Stimulated activated naive CD8-positive, alpha-beta T cell treated with anti-CD3 and anti-CD28 coated beads, Interleukin-15, amount 100 ng/mL, for 72 hours (primary cell): ENCODE data around the gene ANKRD13C.
A peak's percentile ranks its signal among the peaks of the same experiment; 100 is the strongest.

Source experiments
- ATAC-seq: fragments of 150-1000 bp; cut with Tn5 transposase; 2 replicates; pipeline ENCODE4 v1.10.0; 2021; ENCODE audit warnings: mild to moderate bottlenecking, moderate library complexity
- DNase-seq, 2 donors: peaks; one replicate each; pipeline ENCODE4 v3.0.0; 2021 to 2022
- H3K27ac Mint-ChIP-seq, 2 donors: one replicate each; pipeline ENCODE4 v1.8.0; 2022; ENCODE audit warnings: mild to moderate bottlenecking in 2 of 2, mixed read lengths in 2 of 2, moderate library complexity in 2 of 2
- H3K27me3 Mint-ChIP-seq: one replicate; pipeline ENCODE4 v1.8.0; 2022; ENCODE audit warnings: mixed read lengths
- H3K4me1 Mint-ChIP-seq: one replicate; pipeline ENCODE4 v1.8.0; 2022; ENCODE audit warnings: mild to moderate bottlenecking, mixed read lengths
- H3K4me3 Mint-ChIP-seq, 2 donors: one replicate each; pipeline ENCODE4 v1.8.0; 2022; ENCODE audit warnings: mild to moderate bottlenecking in 2 of 2, mixed read lengths in 2 of 2, moderate library complexity in 1 of 2
- H3K9me3 Mint-ChIP-seq, 2 donors: one replicate each; pipeline ENCODE4 v1.8.0; 2022; ENCODE audit warnings: mixed read lengths in 2 of 2

The ANKRD13C gene

GRCh38 chr1:70222716-70223235 is 131.7 kb downstream of the ANKRD13C start:
- Mint-ChIP-seq H3K27ac (peak overlapping the region; percentile 40 to 99), H3K4me1 (peaks cover 50% of the 10 kb centered on the region), H3K9me3 (no peaks in the 10 kb centered on the region), H3K27me3 (no peaks in the 10 kb centered on the region), H3K4me3 (peak overlapping the region; percentile 87 to 92)
- DNase-seq (no peak), ATAC-seq (no peak)

- DNase-seq: peak; percentile 94 to 95
- Mint-ChIP-seq H3K27me3 (no peaks in the 10 kb centered on the region), H3K4me3 (peak within 1 kb of the TSS; percentile 87 to 92), H3K27ac (peak within 1 kb of the TSS; percentile 98 to 99), H3K9me3 (no peaks in the 10 kb centered on the region), H3K4me1 (peaks cover 37% of the 10 kb centered on the region)
- ATAC-seq: peak; percentile 96
These were observed 133.0 kb downstream of the ANKRD13C start, which contains the start of gene SRSF11 for GRCh38 chr1:70221238-70222121. TSS of gene SRSF11 (plus strand) at chr1:70221380. CDS start at chr1:70221637, 257 bp downstream.

GRCh38 chr1:70220517-70221237 is 133.8 kb downstream of the ANKRD13C start:
- peak overlapping the region; percentile 87 to 92 for H3K4me3 Mint-ChIP-seq

GRCh38 chr1:70220015-70220414 is 134.5 kb downstream of the ANKRD13C start:
- Mint-ChIP-seq H3K27ac (peak overlapping the region; percentile 34 to 90), H3K9me3 (no peaks in the 10 kb centered on the region), H3K4me1 (peaks cover 37% of the 10 kb centered on the region), H3K27me3 (no peaks in the 10 kb centered on the region), H3K4me3 (peak overlapping the region in 1 of 2 donors; percentile 65)
- DNase-seq: no peak
- no peak for ATAC-seq

More at GRCh38 chr1:70220517-70221237, 133.8 kb downstream of the ANKRD13C start:
- DNase-seq: no peak
- Mint-ChIP-seq H3K27ac (peak overlapping the region; percentile 98 to 99), H3K4me1 (peaks cover 37% of the 10 kb centered on the region), H3K9me3 (no peaks in the 10 kb centered on the region), H3K27me3 (no peaks in the 10 kb centered on the region)
- ATAC-seq: no peak

- ATAC-seq (no peak), DNase-seq (no peak)
- H3K4me1 Mint-ChIP-seq: peaks cover 46% of the 10 kb centered on the region
- H3K27ac Mint-ChIP-seq: peak overlapping the region in 1 of 2 donors; percentile 30
- H3K27me3 Mint-ChIP-seq: no peaks in the 10 kb centered on the region
- no peak overlapping the region for H3K4me3 Mint-ChIP-seq
- no peaks in the 10 kb centered on the region for H3K9me3 Mint-ChIP-seq
These were observed 143.0 kb downstream of the ANKRD13C start for GRCh38 chr1:70211541-70211940.

GRCh38 chr1:70210820-70211219 is 143.7 kb downstream of the ANKRD13C start:
- H3K4me1 Mint-ChIP-seq: peaks cover 46% of the 10 kb centered on the region
- no peaks in the 10 kb centered on the region for H3K27me3 Mint-ChIP-seq
- no peaks in the 10 kb centered on the region for H3K9me3 Mint-ChIP-seq
- H3K4me3 Mint-ChIP-seq: no peak overlapping the region
- DNase-seq (no peak), ATAC-seq (peak; percentile 70)
- H3K27ac Mint-ChIP-seq: no peak overlapping the region
